HL-60 (cell line): Measurements from ENCODE around the gene CBL.

Experiments used
- CTCF ChIP-seq: IDR thresholded peaks from one replicate; pipeline ENCODE4 v1.5.1; 2011; ENCODE audit warnings: low read length, control low read depth, inconsistent platforms; ENCODE audit not compliant: insufficient read depth
- GABPA ChIP-seq: IDR thresholded peaks from 2 replicates; pipeline ENCODE4 v1.6.1; 2012; ENCODE audit warnings: low read depth
- POLR2AphosphoS5 ChIP-seq: IDR thresholded peaks from 2 replicates; pipeline ENCODE4 v1.6.1; 2012; ENCODE audit warnings: low read depth
- REST ChIP-seq: IDR thresholded peaks from 2 replicates; pipeline ENCODE4 v1.6.1; 2012; ENCODE audit warnings: low read depth; ENCODE audit not compliant: insufficient replicate concordance
- SPI1 ChIP-seq: IDR thresholded peaks from 2 replicates; pipeline ENCODE4 v1.6.1; 2012; ENCODE audit warnings: low read depth, mild to moderate bottlenecking, borderline replicate concordance

GRCh38 chr11:119309411-119309810 is 103.3 kb downstream of the CBL start:
- TF ChIP-seq CTCF (no peak), POLR2AphosphoS5 (no peak), REST (no peak), SPI1 (no peak), GABPA (no peak)
